Measurements from ENCODE around the gene CAMTA1.

CAMTA1 gene

GRCh38 chr1:7366286-7366954 lies 581.2 kb downstream of the CAMTA1 start:
- no peaks in the 10 kb centered on the region for H3K27me3 ChIP-seq (ENCODE audit: insufficient read depth, low read length)
- H3K9me3 ChIP-seq (ENCODE audit: insufficient read depth, low read depth, low read length): no peaks in the 10 kb centered on the region
- H3K4me1 ChIP-seq (ENCODE audit: insufficient read depth, low read length): no peaks in the 10 kb centered on the region
- H3K9ac ChIP-seq (ENCODE audit: low read depth, low read length): no peak overlapping the region
- H3K36me3 ChIP-seq (ENCODE audit: insufficient read depth, low read depth, low read length): no peaks in the 10 kb centered on the region
- H3K27ac ChIP-seq (ENCODE audit: low read length): no peak overlapping the region
- no peak overlapping the region for H3K4me3 ChIP-seq (ENCODE audit: low read length)

- H3K27ac ChIP-seq (ENCODE audit: low read length): no peak overlapping the region
- no peaks in the 10 kb centered on the region for H3K4me1 ChIP-seq (ENCODE audit: insufficient read depth, low read length)
- no peaks in the 10 kb centered on the region for H3K9me3 ChIP-seq (ENCODE audit: insufficient read depth, low read depth, low read length)
- H3K4me3 ChIP-seq (ENCODE audit: low read length): no peak overlapping the region
- H3K36me3 ChIP-seq (ENCODE audit: insufficient read depth, low read depth, low read length): no peaks in the 10 kb centered on the region
- no peaks in the 10 kb centered on the region for H3K27me3 ChIP-seq (ENCODE audit: insufficient read depth, low read length)
- no peak overlapping the region for H3K9ac ChIP-seq (ENCODE audit: low read depth, low read length)
These were observed 581.9 kb downstream of the CAMTA1 start for GRCh38 chr1:7366955-7367665.

GRCh38 chr1:7369866-7370265 lies 584.6 kb downstream of the CAMTA1 start:
- Histone ChIP-seq H3K27ac (ENCODE audit: low read length) (no peak overlapping the region), H3K4me3 (ENCODE audit: low read length) (no peak overlapping the region), H3K4me1 (ENCODE audit: insufficient read depth, low read length) (peaks cover 5% of the 10 kb centered on the region; the same call in 1 of the 2 replicates), H3K9ac (ENCODE audit: low read depth, low read length) (no peak overlapping the region), H3K36me3 (ENCODE audit: insufficient read depth, low read depth, low read length) (no peaks in the 10 kb centered on the region), H3K9me3 (ENCODE audit: insufficient read depth, low read depth, low read length) (no peaks in the 10 kb centered on the region), H3K27me3 (ENCODE audit: insufficient read depth, low read length) (no peaks in the 10 kb centered on the region)

GRCh38 chr1:7371926-7372325 lies 586.7 kb downstream of the CAMTA1 start:
- peaks cover 5% of the 10 kb centered on the region; the same call in 1 of the 2 replicates for H3K4me1 ChIP-seq (ENCODE audit: insufficient read depth, low read length)
- no peak overlapping the region for H3K27ac ChIP-seq (ENCODE audit: low read length)
- H3K27me3 ChIP-seq (ENCODE audit: insufficient read depth, low read length): no peaks in the 10 kb centered on the region
- H3K9me3 ChIP-seq (ENCODE audit: insufficient read depth, low read depth, low read length): no peaks in the 10 kb centered on the region
- no peak overlapping the region for H3K4me3 ChIP-seq (ENCODE audit: low read length)
- no peak overlapping the region for H3K9ac ChIP-seq (ENCODE audit: low read depth, low read length)
- no peaks in the 10 kb centered on the region for H3K36me3 ChIP-seq (ENCODE audit: insufficient read depth, low read depth, low read length)

- Histone ChIP-seq H3K9ac (ENCODE audit: low read depth, low read length) (no peak overlapping the region), H3K27ac (ENCODE audit: low read length) (no peak overlapping the region), H3K36me3 (ENCODE audit: insufficient read depth, low read depth, low read length) (no peaks in the 10 kb centered on the region), H3K4me1 (ENCODE audit: insufficient read depth, low read length) (peaks cover 5% of the 10 kb centered on the region; the same call in 1 of the 2 replicates), H3K9me3 (ENCODE audit: insufficient read depth, low read depth, low read length) (no peaks in the 10 kb centered on the region), H3K27me3 (ENCODE audit: insufficient read depth, low read length) (no peaks in the 10 kb centered on the region), H3K4me3 (ENCODE audit: low read length) (no peak overlapping the region)
These were observed 587.3 kb downstream of the CAMTA1 start for GRCh38 chr1:7372477-7373120.

- Histone ChIP-seq H3K27me3 (ENCODE audit: insufficient read depth, low read length) (no peaks in the 10 kb centered on the region), H3K4me1 (ENCODE audit: insufficient read depth, low read length) (peaks cover 5% of the 10 kb centered on the region; the same call in 1 of the 2 replicates), H3K9ac (ENCODE audit: low read depth, low read length) (no peak overlapping the region), H3K9me3 (ENCODE audit: insufficient read depth, low read depth, low read length) (no peaks in the 10 kb centered on the region), H3K36me3 (ENCODE audit: insufficient read depth, low read depth, low read length) (no peaks in the 10 kb centered on the region), H3K27ac (ENCODE audit: low read length) (no peak overlapping the region), H3K4me3 (ENCODE audit: low read length) (no peak overlapping the region)
These were observed 588.0 kb downstream of the CAMTA1 start for GRCh38 chr1:7373251-7373650.

GRCh38 chr1:7373876-7374562 lies 588.8 kb downstream of the CAMTA1 start:
- Histone ChIP-seq H3K9me3 (ENCODE audit: insufficient read depth, low read depth, low read length) (no peaks in the 10 kb centered on the region), H3K4me3 (ENCODE audit: low read length) (no peak overlapping the region), H3K27me3 (ENCODE audit: insufficient read depth, low read length) (no peaks in the 10 kb centered on the region), H3K27ac (ENCODE audit: low read length) (no peak overlapping the region), H3K9ac (ENCODE audit: low read depth, low read length) (no peak overlapping the region), H3K4me1 (ENCODE audit: insufficient read depth, low read length) (peaks cover 9% of the 10 kb centered on the region; the same call in 1 of the 2 replicates), H3K36me3 (ENCODE audit: insufficient read depth, low read depth, low read length) (no peaks in the 10 kb centered on the region)

GRCh38 chr1:7374563-7375160 lies 589.4 kb downstream of the CAMTA1 start:
- Histone ChIP-seq H3K36me3 (ENCODE audit: insufficient read depth, low read depth, low read length) (no peaks in the 10 kb centered on the region), H3K4me1 (ENCODE audit: insufficient read depth, low read length) (peaks cover 12% of the 10 kb centered on the region; the same call in 1 of the 2 replicates), H3K9ac (ENCODE audit: low read depth, low read length) (no peak overlapping the region), H3K4me3 (ENCODE audit: low read length) (no peak overlapping the region), H3K27me3 (ENCODE audit: insufficient read depth, low read length) (no peaks in the 10 kb centered on the region), H3K27ac (ENCODE audit: low read length) (no peak overlapping the region), H3K9me3 (ENCODE audit: insufficient read depth, low read depth, low read length) (no peaks in the 10 kb centered on the region)

- H3K9ac ChIP-seq (ENCODE audit: low read depth, low read length): no peak overlapping the region
- H3K27me3 ChIP-seq (ENCODE audit: insufficient read depth, low read length): no peaks in the 10 kb centered on the region
- H3K4me1 ChIP-seq (ENCODE audit: insufficient read depth, low read length): peaks cover 16% of the 10 kb centered on the region; the same call in 1 of the 2 replicates
- H3K9me3 ChIP-seq (ENCODE audit: insufficient read depth, low read depth, low read length): no peaks in the 10 kb centered on the region
- H3K36me3 ChIP-seq (ENCODE audit: insufficient read depth, low read depth, low read length): no peaks in the 10 kb centered on the region
- H3K27ac ChIP-seq (ENCODE audit: low read length): no peak overlapping the region
- H3K4me3 ChIP-seq (ENCODE audit: low read length): no peak overlapping the region
These were observed 590.1 kb downstream of the CAMTA1 start for GRCh38 chr1:7375329-7375728.

- Histone ChIP-seq H3K27ac (ENCODE audit: low read length) (no peak overlapping the region), H3K36me3 (ENCODE audit: insufficient read depth, low read depth, low read length) (no peaks in the 10 kb centered on the region), H3K9me3 (ENCODE audit: insufficient read depth, low read depth, low read length) (no peaks in the 10 kb centered on the region), H3K9ac (ENCODE audit: low read depth, low read length) (no peak overlapping the region), H3K4me1 (ENCODE audit: insufficient read depth, low read length) (peaks cover 18% of the 10 kb centered on the region; the same call in 1 of the 2 replicates), H3K27me3 (ENCODE audit: insufficient read depth, low read length) (no peaks in the 10 kb centered on the region), H3K4me3 (ENCODE audit: low read length) (no peak overlapping the region)
These were observed 590.8 kb downstream of the CAMTA1 start for GRCh38 chr1:7375781-7376660.
